Activated CD4-positive, alpha-beta T cell treated with anti-CD3 and anti-CD28 coated beads, Interleukin-2, amount 10 ng/mL, durations not matched to agents 7 days and 5 days (primary cell): ENCODE measurements around the gene GTPBP4. TPM values are rescaled to one million over a fixed set of nuclear protein-coding genes. Genes with fewer than 3 reads are reported as not detected.

Experiments
- CTCF ChIA-PET: fragments of 350-600 bp; sonication (Branson Sonifier 250); formaldehyde crosslinking; loops from one replicate; lab custom pipeline; 2021; ENCODE audit warnings: antibody characterized with exemption; lab: Charles Lee
- POLR2A ChIA-PET: fragments of 350-600 bp; sonication (Branson Sonifier 250); formaldehyde crosslinking; loops from one replicate; lab custom pipeline; 2021; ENCODE audit warnings: antibody characterized with exemption; lab: Charles Lee
- DNase-seq: peaks from one replicate; pipeline ENCODE4 v3.0.0-alpha.2; 2020
- H3K27ac Mint-ChIP-seq: one replicate; pipeline ENCODE4 v1.8.0; 2021; ENCODE audit warnings: mild to moderate bottlenecking, moderate library complexity, mixed read lengths
- H3K27me3 Mint-ChIP-seq: one replicate; pipeline ENCODE4 v1.8.0; 2021; ENCODE audit warnings: mixed read lengths
- H3K36me3 Mint-ChIP-seq: one replicate; pipeline ENCODE4 v1.8.0; 2021; ENCODE audit warnings: low read depth, mixed read lengths
- H3K4me1 Mint-ChIP-seq: one replicate; pipeline ENCODE4 v1.8.0; 2021; ENCODE audit warnings: mixed read lengths
- H3K4me3 Mint-ChIP-seq: one replicate; pipeline ENCODE4 v1.8.0; 2021; ENCODE audit warnings: mild to moderate bottlenecking, moderate library complexity, mixed read lengths
- H3K9me3 Mint-ChIP-seq: one replicate; pipeline ENCODE4 v1.8.0; 2021; ENCODE audit warnings: mixed read lengths
- total RNA-seq, 2 experiments: library from RNA; stranded (reverse); gene quantifications; one replicate each; pipeline ENCODE4 v1.2.3, GENCODE V29; 2021

GTPBP4 gene
- 10 to 100 TPM; 53.2 to 63.2 TPM for total RNA-seq

DNA sequence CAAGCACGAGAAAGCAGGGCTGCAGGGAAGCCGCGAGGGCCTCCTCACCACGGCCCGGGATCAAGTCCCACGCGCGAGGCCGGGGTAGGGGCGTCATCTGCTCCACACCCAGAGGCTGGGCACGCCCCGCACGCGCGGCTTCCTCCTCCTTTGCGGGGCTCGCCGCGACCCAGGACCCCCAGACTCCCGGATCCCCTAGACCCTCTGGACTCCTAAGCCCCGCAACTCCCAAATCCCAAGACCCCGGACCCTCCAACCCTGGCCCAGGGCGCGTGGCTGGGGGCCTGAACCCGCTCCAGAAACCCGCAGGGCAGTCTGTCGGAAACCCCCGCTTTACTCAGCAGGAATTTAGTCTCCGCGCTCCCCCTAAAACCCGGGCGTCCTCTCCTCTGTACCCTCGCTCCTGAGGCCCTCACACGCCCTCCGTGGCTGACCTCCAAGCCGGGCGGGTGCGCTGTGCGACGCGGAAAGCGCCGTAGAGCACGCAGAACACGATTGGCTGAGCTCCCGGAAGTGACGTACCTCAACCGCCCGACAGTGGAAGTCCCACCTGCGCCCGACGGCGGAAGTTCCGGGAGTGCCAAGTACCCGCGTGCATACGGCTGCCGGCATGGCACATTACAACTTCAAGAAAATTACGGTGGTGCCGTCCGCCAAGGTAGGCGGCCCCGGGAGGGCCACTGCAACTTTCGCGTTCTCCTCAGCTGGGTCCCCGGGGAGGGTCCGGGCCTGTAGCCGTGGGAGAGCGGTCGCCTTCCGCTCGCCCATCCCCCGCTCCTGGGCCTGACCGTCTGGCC is at the start of gene GTPBP4:
GTPBP4 (plus strand) TSS at position 565 of the 797 bp plus-strand sequence; CDS start at position 611, 46 bp downstream.
- no peaks in the 10 kb centered on the region for H3K9me3 Mint-ChIP-seq
- ChIA-PET POLR2A (interaction anchor here (0.7 to 1.1 kb wide), 4 partner anchors 26 to 61 kb away, joined by 3 to 4 read pairs (median 3); partner anchors contain the start of gene IDI1), CTCF (interaction anchor here (0.6 to 1.5 kb wide), 4 partner anchors 12 to 144 kb away, joined by 3 read pairs; no protein-coding TSS in a partner anchor)
- H3K4me3 Mint-ChIP-seq = peak within 1 kb of the TSS; percentile 98
- H3K36me3 Mint-ChIP-seq = peaks cover 16% of the 10 kb centered on the region
- H3K27me3 Mint-ChIP-seq = no peaks in the 10 kb centered on the region
- peak within 1 kb of the TSS; percentile 97 for H3K27ac Mint-ChIP-seq
- DNase-seq = peak; percentile 98
- peaks cover 39% of the 10 kb centered on the region for H3K4me1 Mint-ChIP-seq

GRCh38 chr10:938941-939678 is 49.1 kb upstream of the GTPBP4 start:
- Mint-ChIP-seq H3K4me3 (no peak overlapping the region), H3K9me3 (no peaks in the 10 kb centered on the region), H3K27me3 (no peaks in the 10 kb centered on the region), H3K4me1 (peaks cover 24% of the 10 kb centered on the region), H3K36me3 (no peaks in the 10 kb centered on the region), H3K27ac (peak overlapping the region; percentile 9)
- ChIA-PET POLR2A (no interaction called here), CTCF (no interaction called here)
- DNase-seq = peak; percentile 21

DNA sequence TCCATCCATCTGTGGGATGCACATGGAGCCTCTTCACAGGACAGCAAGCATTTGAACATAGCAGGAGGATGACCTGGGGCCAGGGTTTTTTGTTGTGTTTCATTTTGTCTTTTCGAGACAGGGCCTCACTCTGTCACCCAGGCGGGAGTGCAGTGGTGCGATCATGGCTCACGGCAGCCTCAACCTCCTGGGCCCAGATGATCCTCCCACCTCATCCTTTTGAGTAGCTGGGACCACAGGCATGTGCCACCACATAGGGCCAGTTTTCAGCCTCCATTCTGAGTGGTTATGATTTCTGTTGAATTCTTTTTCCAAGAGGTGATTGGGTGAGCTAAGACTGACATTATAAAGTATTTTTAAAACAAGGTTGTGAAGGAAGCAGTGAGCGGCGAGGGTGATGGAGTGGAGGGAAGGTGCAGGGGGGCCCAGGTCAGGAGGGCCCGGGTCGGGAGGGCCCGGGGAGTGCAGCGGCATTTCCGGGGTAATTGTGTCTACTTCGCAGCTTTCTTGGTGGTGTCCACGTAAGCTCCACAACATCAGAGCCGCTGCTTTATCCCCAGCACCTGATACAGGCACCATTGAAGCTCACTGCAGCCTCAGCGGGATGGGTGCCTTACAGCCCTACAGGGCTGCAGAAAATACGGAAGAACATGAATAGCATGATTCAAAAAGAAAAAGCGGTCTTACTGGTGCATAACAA is 44.8 kb upstream of the GTPBP4 start:
- Mint-ChIP-seq H3K4me1 (peaks cover 28% of the 10 kb centered on the region), H3K27ac (no peak overlapping the region), H3K27me3 (no peaks in the 10 kb centered on the region), H3K4me3 (no peak overlapping the region), H3K9me3 (no peaks in the 10 kb centered on the region), H3K36me3 (no peaks in the 10 kb centered on the region)
- DNase-seq = no peak
- ChIA-PET POLR2A (no interaction called here), CTCF (no interaction called here)

- no peaks in the 10 kb centered on the region for H3K27me3 Mint-ChIP-seq
- peak overlapping the region; percentile 71 for H3K27ac Mint-ChIP-seq
- ChIA-PET CTCF (no interaction called here), POLR2A (no interaction called here)
- no peaks in the 10 kb centered on the region for H3K36me3 Mint-ChIP-seq
- no peaks in the 10 kb centered on the region for H3K9me3 Mint-ChIP-seq
- H3K4me1 Mint-ChIP-seq = peaks cover 21% of the 10 kb centered on the region
- H3K4me3 Mint-ChIP-seq = no peak overlapping the region
- peak; percentile 44 for DNase-seq
Observed at GRCh38 chr10:944034-944831, 44.0 kb upstream of the GTPBP4 start.

- DNase-seq = no peak
- peaks cover 15% of the 10 kb centered on the region for H3K4me1 Mint-ChIP-seq
- no peaks in the 10 kb centered on the region for H3K9me3 Mint-ChIP-seq
- H3K36me3 Mint-ChIP-seq = no peaks in the 10 kb centered on the region
- H3K27ac Mint-ChIP-seq = no peak overlapping the region
- ChIA-PET POLR2A (no interaction called here), CTCF (interaction anchor here (1.1 kb wide), 1 partner anchor 10 kb away, joined by 3 read pairs; no protein-coding TSS in a partner anchor)
- peaks cover 6% of the 10 kb centered on the region for H3K27me3 Mint-ChIP-seq
- no peak overlapping the region for H3K4me3 Mint-ChIP-seq
Observed at GRCh38 chr10:945778-946177, 42.5 kb upstream of the GTPBP4 start.

DNA sequence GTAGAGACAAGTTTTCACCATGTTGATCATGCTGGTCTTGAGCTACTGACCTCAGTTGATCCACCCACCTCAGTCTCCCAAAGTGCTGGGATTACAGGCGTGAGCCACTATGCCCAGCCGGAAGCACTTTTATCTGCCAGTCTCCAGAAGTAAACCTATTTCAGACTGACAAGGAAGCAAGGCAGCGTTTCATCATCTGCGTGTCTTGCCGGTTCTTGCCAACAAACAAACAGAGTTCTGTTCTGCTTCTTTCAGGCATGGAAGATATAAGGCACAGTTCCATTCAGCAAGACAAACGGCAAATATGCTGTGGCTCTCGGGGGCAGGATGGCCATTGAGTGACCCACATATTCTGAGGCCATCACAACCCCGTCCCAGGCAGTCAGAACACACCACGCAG is 41.2 kb upstream of the GTPBP4 start:
- Mint-ChIP-seq H3K27me3 (peaks cover 8% of the 10 kb centered on the region), H3K9me3 (no peaks in the 10 kb centered on the region), H3K4me3 (no peak overlapping the region), H3K36me3 (no peaks in the 10 kb centered on the region), H3K27ac (no peak overlapping the region), H3K4me1 (peaks cover 14% of the 10 kb centered on the region)
- ChIA-PET CTCF (interaction anchor here (0.7 kb wide), 1 partner anchor 15 kb away, joined by 3 read pairs; no protein-coding TSS in a partner anchor), POLR2A (no interaction called here)
- no peak for DNase-seq

DNA sequence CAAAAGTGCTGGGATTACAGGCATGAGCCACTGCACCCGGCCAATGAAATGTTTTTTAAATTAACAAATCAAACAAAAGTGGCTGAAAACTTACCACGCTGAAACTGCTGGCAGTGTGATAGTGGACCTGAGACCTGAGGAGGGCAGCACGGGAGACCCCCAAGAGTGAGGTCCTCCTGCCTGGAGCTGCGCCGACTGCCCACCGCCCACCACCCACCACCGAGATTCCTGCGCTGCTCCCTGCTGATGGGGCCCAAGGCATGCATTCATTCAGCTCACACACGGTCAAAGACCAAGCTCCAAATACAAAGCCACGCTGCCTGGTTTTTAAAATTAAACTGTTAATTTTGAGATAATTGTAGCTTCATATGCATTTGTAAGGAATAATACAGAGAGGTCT is 40.4 kb upstream of the GTPBP4 start:
- no peak for DNase-seq
- POLR2A ChIA-PET = no interaction called here
- Mint-ChIP-seq H3K27ac (no peak overlapping the region), H3K4me3 (no peak overlapping the region), H3K4me1 (peaks cover 11% of the 10 kb centered on the region), H3K27me3 (peaks cover 8% of the 10 kb centered on the region), H3K36me3 (no peaks in the 10 kb centered on the region), H3K9me3 (no peaks in the 10 kb centered on the region)
- CTCF ChIA-PET = no interaction called here

- H3K27me3 Mint-ChIP-seq = peaks cover 8% of the 10 kb centered on the region
- H3K4me3 Mint-ChIP-seq = no peak overlapping the region
- H3K36me3 Mint-ChIP-seq = no peaks in the 10 kb centered on the region
- H3K9me3 Mint-ChIP-seq = no peaks in the 10 kb centered on the region
- CTCF ChIA-PET = no interaction called here
- DNase-seq = no peak
- H3K4me1 Mint-ChIP-seq = peaks cover 11% of the 10 kb centered on the region
- peak overlapping the region; percentile 41 for H3K27ac Mint-ChIP-seq
- POLR2A ChIA-PET = no interaction called here
Observed at GRCh38 chr10:948347-948746, 39.9 kb upstream of the GTPBP4 start.

DNA sequence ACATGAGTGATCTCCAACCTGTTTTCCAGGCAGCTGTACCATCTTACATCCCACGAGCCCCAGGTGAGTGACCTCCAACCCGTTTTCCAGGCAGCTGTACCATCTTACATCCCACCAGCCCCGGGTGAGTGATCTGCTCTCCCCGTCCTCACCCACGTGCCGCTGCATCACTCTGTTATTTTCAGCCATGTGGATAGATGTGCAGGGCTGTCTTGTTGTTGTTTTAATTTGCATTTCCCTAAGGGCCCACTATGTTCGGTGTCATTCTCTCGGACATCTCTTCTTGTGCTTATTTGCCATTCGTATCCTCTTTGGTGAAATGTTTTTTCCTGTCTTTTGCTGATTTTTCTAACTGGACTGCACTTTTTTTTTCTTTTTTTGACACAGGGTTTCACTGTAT is 38.8 kb upstream of the GTPBP4 start:
- Mint-ChIP-seq H3K9me3 (no peaks in the 10 kb centered on the region), H3K36me3 (no peaks in the 10 kb centered on the region), H3K27ac (no peak overlapping the region), H3K27me3 (peaks cover 8% of the 10 kb centered on the region), H3K4me3 (no peak overlapping the region), H3K4me1 (peaks cover 4% of the 10 kb centered on the region)
- no peak for DNase-seq
- ChIA-PET POLR2A (no interaction called here), CTCF (interaction anchor here (1.3 kb wide), 1 partner anchor 12 kb away, joined by 5 read pairs; no protein-coding TSS in a partner anchor)

DNA sequence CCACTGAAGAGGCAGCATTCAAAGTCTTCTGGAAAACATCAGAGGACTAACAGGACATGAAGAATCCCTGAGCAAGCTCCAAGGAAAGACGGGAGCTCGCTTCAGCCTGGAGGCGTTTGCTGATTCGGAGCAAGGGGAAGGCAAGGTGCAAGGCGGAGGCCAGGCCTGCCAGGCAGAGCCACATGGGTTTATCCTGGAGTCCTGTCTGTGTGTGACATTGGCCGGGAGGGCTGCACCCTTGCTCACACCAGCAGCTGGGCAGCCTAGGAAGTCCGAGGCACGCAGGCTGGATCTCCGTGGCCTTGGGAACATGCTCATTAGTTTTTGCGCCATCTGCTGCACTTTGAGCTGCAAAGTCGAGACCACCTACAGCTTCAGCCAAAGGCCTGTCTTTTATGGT is 34.4 kb upstream of the GTPBP4 start:
- H3K27me3 Mint-ChIP-seq = peaks cover 8% of the 10 kb centered on the region
- CTCF ChIA-PET = no interaction called here
- no peaks in the 10 kb centered on the region for H3K36me3 Mint-ChIP-seq
- H3K4me1 Mint-ChIP-seq = no peaks in the 10 kb centered on the region
- no peak overlapping the region for H3K4me3 Mint-ChIP-seq
- no peak overlapping the region for H3K27ac Mint-ChIP-seq
- POLR2A ChIA-PET = no interaction called here
- no peak for DNase-seq
- no peaks in the 10 kb centered on the region for H3K9me3 Mint-ChIP-seq

DNA sequence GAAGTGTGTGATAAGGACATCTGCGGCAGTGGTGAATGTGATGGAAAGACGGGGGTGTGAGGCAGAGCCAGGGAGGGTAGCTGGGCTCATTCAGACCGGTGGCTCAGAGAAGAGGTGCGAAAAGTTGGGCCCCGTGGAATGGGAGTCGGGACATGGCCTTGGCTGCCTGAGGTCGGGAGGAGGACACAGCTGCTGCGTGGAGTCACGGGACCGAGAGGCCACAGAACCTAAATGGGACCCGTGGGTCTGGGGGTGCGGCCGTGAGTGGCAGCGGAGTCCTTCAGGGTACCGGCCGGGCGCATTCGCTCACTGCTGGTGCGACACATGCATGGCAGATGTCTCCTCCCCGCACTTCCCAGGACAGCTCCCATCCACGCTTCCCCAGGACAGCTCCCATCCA is 33.8 kb upstream of the GTPBP4 start:
- H3K27ac Mint-ChIP-seq = no peak overlapping the region
- H3K9me3 Mint-ChIP-seq = no peaks in the 10 kb centered on the region

DNA sequence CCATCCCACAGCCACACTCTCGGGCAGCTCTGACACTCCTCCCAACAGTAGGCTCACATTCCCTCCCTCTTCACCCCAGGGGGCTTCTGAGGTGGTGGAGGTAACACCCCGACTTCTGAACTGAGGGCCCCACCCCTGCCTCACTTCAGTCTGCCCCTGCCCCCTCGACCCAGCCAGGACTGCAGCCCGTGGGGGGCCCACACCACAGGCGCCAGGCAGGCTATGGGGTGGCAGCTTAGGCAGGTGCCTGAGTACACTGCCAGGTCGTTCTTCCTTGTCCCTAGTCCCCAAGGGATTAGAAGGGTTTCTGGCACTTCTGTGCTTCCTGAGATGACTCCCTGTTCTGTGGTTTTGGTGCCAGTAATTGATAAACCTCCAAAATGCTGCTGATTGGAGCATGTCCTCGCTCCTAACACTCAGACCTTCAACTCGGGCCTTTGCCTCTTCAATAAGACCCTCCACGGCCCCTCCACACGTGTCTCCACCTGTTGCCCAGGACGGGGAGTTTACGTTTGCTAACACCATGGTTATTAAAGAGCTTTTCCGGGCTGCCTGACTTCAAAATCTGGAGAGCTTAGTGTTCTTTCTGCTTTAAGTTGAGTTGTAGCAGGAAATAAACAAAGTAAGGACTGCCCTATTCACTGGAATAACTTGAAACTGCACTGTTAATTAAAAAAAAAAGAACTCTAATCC is 33.0 kb upstream of the GTPBP4 start:
- Mint-ChIP-seq H3K27me3 (peaks cover 6% of the 10 kb centered on the region), H3K4me3 (no peak overlapping the region), H3K4me1 (no peaks in the 10 kb centered on the region), H3K36me3 (no peaks in the 10 kb centered on the region), H3K9me3 (no peaks in the 10 kb centered on the region), H3K27ac (no peak overlapping the region)
- CTCF ChIA-PET = no interaction called here
- DNase-seq = no peak
- POLR2A ChIA-PET = no interaction called here

More for the DNA sequence above, 33.8 kb upstream of the GTPBP4 start:
- Mint-ChIP-seq H3K4me3 (no peak overlapping the region), H3K36me3 (no peaks in the 10 kb centered on the region), H3K27me3 (peaks cover 8% of the 10 kb centered on the region), H3K4me1 (no peaks in the 10 kb centered on the region)
- ChIA-PET CTCF (no interaction called here), POLR2A (no interaction called here)
- DNase-seq = no peak
